Activated T-helper 2 cell treated with anti-CD3 and anti-CD28 coated beads, Interferon-gamma antibody, Interleukin-2, Interleukin-4, amounts not matched to agents 10 μg/mL and 5 μg/mL and 100 μg/mL, durations not matched to agents 14 hours and 24 hours and 36 hours (primary cell): ENCODE data around the gene ATG9A. TPM values are rescaled to one million over a fixed set of nuclear protein-coding genes. Genes with fewer than 3 reads are reported as not detected.

ENCODE experiments used
- DNase-seq: peaks from one replicate; pipeline ENCODE4 v3.0.0; 2021; ENCODE audit warnings: low spot score
- H3K27ac Mint-ChIP-seq: one replicate; pipeline ENCODE4 v1.8.0; 2021; ENCODE audit warnings: mixed read lengths
- H3K27me3 Mint-ChIP-seq: one replicate; pipeline ENCODE4 v1.8.0; 2021; ENCODE audit warnings: low read depth, mixed read lengths
- H3K36me3 Mint-ChIP-seq: one replicate; pipeline ENCODE4 v1.8.0; 2021; ENCODE audit warnings: low read depth, mixed read lengths
- H3K4me1 Mint-ChIP-seq: one replicate; pipeline ENCODE4 v1.8.0; 2021; ENCODE audit warnings: low read depth, mixed read lengths
- H3K4me3 Mint-ChIP-seq: one replicate; pipeline ENCODE4 v1.8.0; 2021; ENCODE audit warnings: low read depth, mild to moderate bottlenecking, moderate library complexity, mixed read lengths
- H3K9me3 Mint-ChIP-seq: one replicate; pipeline ENCODE4 v1.8.0; 2021; ENCODE audit warnings: mixed read lengths
- intact Hi-C: fragments of 100-400 bp; cut with micrococcal nuclease; formaldehyde crosslinking; loops from one replicate; pipeline ENCODE4 v1.15.1; 2023
- total RNA-seq: library from RNA; stranded (reverse); gene quantifications from 2 replicates; pipeline ENCODE4 v1.2.3, GENCODE V29; 2022

The ATG9A gene
- total RNA-seq, 1 donor from 2014 or later = 53.1 TPM

DNA sequence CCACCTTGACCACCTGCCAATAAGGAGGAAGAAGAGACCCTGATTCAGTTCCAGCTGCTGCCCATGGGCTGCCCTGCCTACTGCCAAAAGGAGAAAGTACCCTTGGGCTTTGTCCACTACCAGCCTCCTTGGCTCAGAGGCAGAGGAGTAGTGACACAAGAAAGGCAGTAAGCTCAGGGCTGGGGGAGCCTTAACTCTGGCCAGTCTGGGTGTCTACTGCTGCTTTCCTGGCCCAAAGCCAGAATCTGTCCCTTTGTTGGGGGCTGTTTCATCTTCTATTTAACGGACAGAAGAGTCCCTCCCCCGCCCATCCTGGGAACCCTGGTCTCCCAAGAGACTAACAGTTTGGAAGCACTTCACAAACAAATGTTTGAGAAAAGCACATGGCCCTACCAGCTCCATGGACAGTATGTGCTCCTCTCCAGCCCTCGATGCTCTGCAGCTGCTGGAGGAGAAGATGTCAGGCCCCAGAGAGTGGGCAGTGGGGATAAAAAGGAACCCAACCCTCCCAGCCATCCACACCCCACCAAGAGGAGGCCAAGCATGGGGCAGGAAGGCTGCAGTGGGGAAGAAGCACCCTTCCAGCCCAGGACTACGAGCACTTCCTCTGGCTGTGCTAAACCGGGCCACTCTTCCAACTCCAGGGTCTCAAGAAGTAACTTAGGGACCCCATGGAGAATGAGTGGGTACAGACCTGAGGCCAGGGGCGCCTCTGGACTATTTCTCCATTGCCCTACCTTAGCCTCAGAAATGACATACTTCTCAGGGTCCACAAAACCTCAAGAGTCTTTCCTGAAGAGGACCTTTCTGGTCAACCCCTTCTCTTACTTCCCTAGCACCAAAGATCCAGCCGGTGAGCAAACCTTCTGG is 1.2 kb downstream of the ATG9A start:
- H3K9me3 Mint-ChIP-seq = no peaks in the 10 kb centered on the region
- peak overlapping the region; percentile 60 for H3K27ac Mint-ChIP-seq
- H3K4me3 Mint-ChIP-seq = peak overlapping the region; percentile 83
- intact Hi-C loops = no loop called here
- peaks cover 31% of the 10 kb centered on the region for H3K4me1 Mint-ChIP-seq
- peaks cover 63% of the 10 kb centered on the region for H3K36me3 Mint-ChIP-seq
- H3K27me3 Mint-ChIP-seq = no peaks in the 10 kb centered on the region
- DNase-seq = no peak

DNA sequence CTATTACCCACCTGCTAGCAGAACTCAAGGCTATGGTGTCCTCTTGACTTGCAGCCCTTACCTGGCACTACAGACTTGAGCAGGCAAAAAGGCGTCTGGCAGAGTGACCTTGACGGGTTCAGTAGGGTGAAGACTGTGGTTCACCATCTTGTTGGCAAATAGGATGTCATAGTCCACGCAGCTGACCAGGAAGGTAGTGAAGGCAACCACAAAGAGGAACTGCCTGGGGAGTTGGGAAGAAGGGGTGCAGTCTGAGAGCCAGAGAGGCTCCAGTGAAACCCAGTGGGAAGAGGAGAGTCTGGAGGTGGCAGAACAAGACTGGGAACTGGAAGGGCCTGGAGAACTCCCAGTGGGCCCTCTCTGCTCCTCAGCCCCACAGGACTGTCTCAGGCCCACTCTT is 4.1 kb downstream of the ATG9A start:
- Mint-ChIP-seq H3K36me3 (peaks cover 63% of the 10 kb centered on the region), H3K4me3 (no peak overlapping the region), H3K9me3 (no peaks in the 10 kb centered on the region), H3K27me3 (no peaks in the 10 kb centered on the region), H3K27ac (no peak overlapping the region), H3K4me1 (peaks cover 16% of the 10 kb centered on the region)
- DNase-seq = no peak
- intact Hi-C loops = no loop called here

DNA sequence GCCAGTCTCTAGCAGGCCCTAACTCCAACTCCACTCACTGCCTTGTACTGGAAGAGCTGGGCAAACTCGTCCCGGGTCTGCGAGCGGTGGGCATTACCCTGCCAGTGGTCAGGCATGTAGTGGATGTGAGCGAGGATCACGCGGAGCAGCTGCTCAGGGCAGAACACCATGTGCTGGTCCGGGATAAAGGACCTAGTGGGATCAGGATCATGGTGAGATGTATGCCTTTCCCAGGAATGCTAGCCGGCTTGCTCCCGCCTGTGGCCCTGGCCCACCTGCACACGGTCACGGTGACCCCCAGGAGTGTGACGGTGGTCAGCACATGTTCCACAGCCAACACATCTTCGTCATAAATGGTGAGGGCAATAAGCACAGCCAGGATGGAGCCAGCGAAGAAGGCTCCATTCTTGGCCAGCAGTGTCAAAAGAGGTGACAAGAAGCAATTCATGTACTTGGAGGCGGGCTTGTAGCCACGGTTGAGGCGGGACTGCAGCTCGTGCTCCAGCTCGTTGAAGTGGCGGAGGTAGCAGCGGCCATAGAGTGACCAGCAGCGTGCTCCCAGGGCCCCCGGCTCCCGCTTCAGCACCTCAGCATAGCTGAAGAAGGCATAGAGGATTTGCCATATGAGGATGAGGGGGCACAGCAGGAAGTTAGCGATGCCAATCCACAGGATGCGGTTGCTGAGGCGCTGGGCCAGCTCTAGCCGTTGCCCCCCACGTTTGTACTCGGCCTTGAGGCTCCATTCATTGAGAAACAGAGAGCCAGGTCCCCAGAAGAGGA is 5.4 kb downstream of the ATG9A start:
- intact Hi-C loops = no loop called here

DNA sequence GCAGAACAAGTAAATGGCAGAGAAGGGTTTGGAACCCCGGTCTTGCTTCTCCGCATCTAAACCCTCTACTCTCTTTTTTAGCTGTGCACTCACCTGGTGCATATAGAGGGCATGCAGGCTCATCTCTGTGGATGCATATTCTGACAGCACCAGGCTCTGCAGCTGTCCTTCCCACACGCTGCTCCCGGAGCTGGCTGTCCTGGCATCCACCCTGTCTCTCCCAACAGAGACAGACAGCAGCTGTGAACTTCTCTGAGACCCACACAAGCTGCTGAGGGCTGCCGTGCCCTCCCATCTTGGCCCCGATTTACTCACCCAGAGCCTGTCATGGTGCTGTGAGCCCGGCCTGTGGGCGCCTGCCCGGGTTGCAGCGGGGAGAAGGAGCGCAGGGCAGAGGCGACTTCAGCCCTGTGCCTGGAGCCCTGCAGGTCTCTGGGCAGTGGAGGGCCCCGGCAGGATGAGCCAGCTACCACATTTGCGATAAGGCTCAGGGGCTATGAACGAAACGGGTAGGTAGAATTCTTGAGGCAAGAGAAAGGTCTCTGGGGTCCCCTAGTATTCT is 7.4 kb downstream of the ATG9A start:
- Mint-ChIP-seq H3K27ac (no peak overlapping the region), H3K9me3 (no peaks in the 10 kb centered on the region), H3K36me3 (peaks cover 65% of the 10 kb centered on the region), H3K4me1 (peaks cover 17% of the 10 kb centered on the region), H3K4me3 (no peak overlapping the region), H3K27me3 (no peaks in the 10 kb centered on the region)
- no peak for DNase-seq
- intact Hi-C loops = no loop called here

More for the DNA sequence above, 5.4 kb downstream of the ATG9A start:
- peaks cover 68% of the 10 kb centered on the region for H3K36me3 Mint-ChIP-seq
- H3K4me3 Mint-ChIP-seq = no peak overlapping the region
- DNase-seq = no peak
- H3K27me3 Mint-ChIP-seq = no peaks in the 10 kb centered on the region
- no peak overlapping the region for H3K27ac Mint-ChIP-seq
- peaks cover 18% of the 10 kb centered on the region for H3K4me1 Mint-ChIP-seq
- no peaks in the 10 kb centered on the region for H3K9me3 Mint-ChIP-seq

DNA sequence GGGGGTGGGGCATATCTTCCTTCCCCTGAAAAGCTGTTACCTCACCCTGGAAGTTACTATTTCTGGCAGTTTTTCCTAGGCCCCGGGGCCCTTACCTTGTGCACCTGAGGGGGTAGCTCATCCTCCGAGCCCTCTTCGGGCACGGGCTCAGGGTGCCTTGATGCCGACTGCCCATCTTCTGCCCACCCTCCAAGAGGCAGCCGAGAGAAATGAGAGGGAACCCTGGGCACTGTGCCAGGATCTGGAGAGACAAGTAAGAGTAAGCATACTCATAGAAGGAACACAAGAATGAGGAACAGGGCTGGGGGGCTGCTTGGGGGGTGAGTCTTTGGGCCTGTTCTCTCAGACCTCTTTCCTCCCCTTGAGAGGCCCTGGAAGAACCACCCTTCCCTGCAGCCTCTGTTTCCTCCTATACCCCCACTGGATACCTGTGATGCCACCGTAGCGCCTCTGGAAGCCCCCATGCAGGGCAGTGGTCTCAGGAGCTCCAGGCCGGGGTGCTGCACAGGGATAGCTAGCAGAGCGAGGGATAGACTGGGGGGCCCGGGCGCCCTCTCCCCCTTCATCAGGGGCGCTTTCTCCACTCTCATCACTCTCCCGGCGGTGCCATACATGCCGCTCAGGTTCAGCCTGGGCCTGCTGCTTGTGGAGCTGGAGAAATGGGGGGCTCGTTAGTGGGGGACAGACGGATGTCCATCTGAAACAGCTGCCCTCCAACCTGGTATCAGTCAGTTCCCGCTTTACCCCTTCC is 8.6 kb downstream of the ATG9A start:
- H3K36me3 Mint-ChIP-seq = peaks cover 68% of the 10 kb centered on the region
- DNase-seq = no peak
- H3K9me3 Mint-ChIP-seq = no peaks in the 10 kb centered on the region
- H3K4me3 Mint-ChIP-seq = no peak overlapping the region
- H3K27ac Mint-ChIP-seq = no peak overlapping the region
- H3K4me1 Mint-ChIP-seq = peaks cover 22% of the 10 kb centered on the region
- intact Hi-C loops = no loop called here
- H3K27me3 Mint-ChIP-seq = no peaks in the 10 kb centered on the region

DNA sequence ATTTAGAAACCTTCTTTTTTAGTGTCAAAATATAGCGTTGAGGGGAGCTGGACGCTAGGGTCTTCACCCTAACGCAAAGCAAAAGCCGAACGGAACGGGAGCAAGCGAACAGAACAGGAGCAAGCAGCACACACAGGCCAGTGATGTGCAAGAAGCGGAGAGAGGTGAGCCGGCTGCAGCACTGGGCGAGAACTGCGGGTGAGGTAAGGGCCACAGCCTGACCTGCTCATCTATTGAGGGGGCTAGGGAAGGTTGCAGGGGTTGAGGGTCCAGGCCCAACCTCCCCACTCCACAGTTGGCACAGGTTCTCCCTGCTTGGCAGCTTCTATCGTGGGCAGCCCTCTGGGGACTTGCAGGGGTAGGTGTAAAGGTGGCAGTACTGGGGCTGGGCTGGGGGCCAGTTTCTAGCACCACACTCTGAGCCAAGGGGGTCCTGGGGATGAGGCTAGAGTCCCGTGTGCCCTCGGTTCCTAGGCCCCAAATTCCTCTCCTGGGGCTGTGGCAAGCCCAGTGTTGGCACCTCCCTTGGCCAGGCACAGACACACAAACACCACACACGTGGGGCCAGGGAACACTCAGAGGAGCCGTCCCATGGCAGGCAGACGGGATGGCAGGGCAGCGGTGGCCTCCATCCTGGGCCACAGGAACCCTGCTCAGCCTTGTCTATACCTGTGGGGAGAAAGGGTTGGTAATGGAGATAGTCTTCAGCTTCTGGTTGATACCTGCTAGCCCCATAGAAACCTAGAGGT is 9.5 kb downstream of the ATG9A start:
- Mint-ChIP-seq H3K36me3 (peaks cover 68% of the 10 kb centered on the region), H3K4me1 (peaks cover 22% of the 10 kb centered on the region), H3K27ac (no peak overlapping the region), H3K4me3 (no peak overlapping the region), H3K9me3 (no peaks in the 10 kb centered on the region), H3K27me3 (no peaks in the 10 kb centered on the region)
- intact Hi-C loops = loop anchor here (1.0 to 2.0 kb wide), 4 partner anchors 9 to 59 kb away; partner anchors contain the start of genes ANKZF1, ATG9A, CNPPD1 and DNAJB2
- DNase-seq = no peak

DNA sequence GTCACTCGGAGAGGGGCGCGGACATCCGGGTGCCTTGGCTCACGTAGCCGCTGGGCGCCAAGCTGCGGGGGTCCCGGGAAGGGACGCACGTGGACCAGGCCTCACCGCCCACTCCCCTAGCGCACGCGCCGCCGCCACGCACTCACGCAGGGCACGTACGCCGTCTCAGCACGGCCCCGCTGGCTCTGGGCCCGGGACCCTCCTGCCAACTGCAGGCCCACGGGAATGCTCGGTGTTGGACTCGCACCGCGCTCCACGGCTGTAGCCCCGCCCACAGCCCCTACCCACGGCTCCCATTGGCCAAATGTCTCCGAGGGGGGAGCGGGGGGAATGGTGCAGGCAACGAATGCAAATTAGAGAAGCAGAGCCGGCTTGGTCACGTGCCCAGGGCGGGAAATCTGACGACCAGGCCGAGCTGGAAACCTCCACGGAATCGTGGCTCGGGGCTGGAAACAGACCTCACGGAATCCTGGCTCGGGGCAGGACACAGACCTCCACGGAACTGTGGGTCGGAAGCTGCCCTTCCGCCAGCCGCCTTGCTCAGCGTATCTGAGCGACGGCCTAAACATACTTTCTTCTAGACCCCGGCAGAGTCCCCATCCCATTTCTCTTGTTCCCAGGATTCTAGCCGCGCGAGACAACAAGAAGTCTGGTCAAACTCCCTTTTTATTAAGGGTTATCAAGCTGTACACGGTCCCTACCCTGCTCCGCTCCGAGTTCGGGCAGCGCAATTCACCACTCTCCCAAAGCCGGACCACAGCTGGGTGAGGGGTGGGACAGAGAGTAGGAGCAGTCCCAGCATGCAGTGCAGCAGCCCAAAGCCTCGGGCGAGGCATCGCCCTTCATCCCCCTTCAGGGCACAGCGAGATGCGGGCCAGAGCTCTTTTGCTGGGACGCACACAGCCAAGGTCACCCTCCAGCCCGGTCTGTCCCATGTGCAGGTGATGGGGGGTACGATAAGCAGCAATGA is 10.4 kb downstream of the ATG9A start, which contains the start of gene ABCB6:
TSS of gene ABCB6 (minus strand) at position 227 of the 970 bp plus-strand sequence. CDS start 285 bp downstream, outside the sequence.
- peak within 1 kb of the TSS; percentile 55 for H3K27ac Mint-ChIP-seq
- H3K4me1 Mint-ChIP-seq = peaks cover 22% of the 10 kb centered on the region
- H3K36me3 Mint-ChIP-seq = peaks cover 67% of the 10 kb centered on the region
- H3K27me3 Mint-ChIP-seq = no peaks in the 10 kb centered on the region
- H3K9me3 Mint-ChIP-seq = no peaks in the 10 kb centered on the region
- intact Hi-C loops = loop anchor here (1.0 to 2.0 kb wide), 4 partner anchors 10 to 60 kb away; partner anchors contain the start of genes ANKZF1, ATG9A, CNPPD1 and DNAJB2
- H3K4me3 Mint-ChIP-seq = peak within 1 kb of the TSS; percentile 82
- peak; percentile 81 for DNase-seq

DNA sequence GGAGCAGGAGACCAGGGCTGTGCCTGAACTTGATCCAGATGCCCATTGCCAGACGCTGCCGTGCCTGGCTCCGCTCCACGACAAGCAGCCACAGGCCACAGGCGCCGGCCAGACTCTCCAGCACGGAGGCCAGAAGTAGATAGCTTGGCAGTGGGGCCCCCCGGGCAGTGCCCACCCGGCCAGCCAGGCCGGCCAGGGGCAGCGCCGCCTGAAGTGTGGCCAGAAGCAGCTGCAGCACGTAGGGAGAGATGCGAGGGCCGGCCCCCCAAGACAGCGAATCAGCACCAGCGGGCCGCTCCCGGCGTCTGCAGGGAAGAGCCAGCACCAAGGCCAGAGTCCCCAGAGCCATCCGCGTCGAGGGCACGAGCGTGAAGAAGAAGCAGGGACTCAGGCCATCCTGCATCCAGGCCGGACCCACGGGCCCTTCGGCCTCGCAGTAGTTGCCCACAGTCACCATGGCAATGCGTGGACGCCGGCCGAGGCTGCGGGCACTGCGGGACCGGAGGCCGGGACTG is 11.2 kb downstream of the ATG9A start:
- Mint-ChIP-seq H3K4me3 (peak overlapping the region; percentile 82), H3K4me1 (peaks cover 22% of the 10 kb centered on the region), H3K27me3 (no peaks in the 10 kb centered on the region), H3K9me3 (no peaks in the 10 kb centered on the region), H3K27ac (peak overlapping the region; percentile 39), H3K36me3 (peaks cover 66% of the 10 kb centered on the region)
- DNase-seq = no peak
- intact Hi-C loops = loop anchor here (2.0 kb wide), 3 partner anchors 41 to 61 kb away; partner anchors contain the start of genes CNPPD1, DNAJB2 and NHEJ1

DNA sequence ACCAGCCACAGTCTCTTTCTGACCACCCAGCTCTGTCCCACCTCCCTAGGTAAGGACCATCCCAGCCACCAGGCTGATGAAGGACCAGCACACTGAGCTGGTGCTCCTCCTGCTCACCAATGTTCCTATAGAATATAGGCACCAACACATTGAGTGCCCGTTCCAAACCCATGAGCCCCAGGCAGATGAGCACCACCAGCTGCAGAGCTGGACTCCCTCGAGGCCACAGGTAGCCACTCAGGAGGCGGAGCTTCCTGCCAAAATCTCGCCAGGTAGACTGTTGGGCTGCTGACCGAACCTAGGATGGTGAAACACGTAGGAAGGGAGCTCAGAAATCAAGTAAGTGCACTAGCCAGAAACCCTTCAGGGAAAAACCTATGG is 12.9 kb downstream of the ATG9A start:
- Mint-ChIP-seq H3K27me3 (no peaks in the 10 kb centered on the region), H3K9me3 (no peaks in the 10 kb centered on the region), H3K4me3 (peak overlapping the region; percentile 37), H3K4me1 (peaks cover 22% of the 10 kb centered on the region), H3K36me3 (peaks cover 64% of the 10 kb centered on the region), H3K27ac (no peak overlapping the region)
- no peak for DNase-seq
- intact Hi-C loops = no loop called here

DNA sequence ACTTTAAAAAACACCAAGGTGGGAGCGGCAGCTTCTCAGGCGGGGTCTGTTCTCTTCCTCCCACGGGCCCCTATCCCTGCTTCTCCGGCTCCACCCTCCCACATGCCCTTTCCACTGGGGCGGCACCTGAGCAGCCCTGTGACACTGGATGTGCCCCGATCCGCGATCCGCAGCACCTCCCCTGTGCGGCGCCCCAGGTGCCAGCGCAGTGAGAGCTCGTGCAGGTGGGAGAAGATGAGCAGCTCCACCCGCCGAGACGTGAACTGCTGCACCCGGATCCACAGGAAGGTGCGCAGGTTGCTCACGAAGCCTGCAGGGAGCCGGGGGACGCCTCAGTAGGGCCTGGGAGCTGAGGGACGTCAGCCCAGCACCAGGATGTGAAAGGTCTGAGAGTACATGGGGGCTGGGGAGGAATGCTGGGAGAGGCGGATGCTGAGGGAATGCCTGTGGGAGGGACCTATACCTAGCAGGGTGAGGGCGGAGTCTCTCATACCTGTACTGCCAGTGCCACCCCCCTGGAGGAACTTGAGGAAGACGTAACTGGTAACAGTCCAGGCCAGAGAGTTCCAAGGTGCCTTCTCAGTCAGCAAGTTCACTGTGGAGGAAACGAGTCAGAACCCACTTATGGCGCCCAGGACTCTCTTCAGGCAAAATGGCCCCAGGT is 13.4 kb downstream of the ATG9A start:
- Mint-ChIP-seq H3K27ac (no peak overlapping the region), H3K4me1 (peaks cover 26% of the 10 kb centered on the region), H3K9me3 (no peaks in the 10 kb centered on the region), H3K4me3 (no peak overlapping the region), H3K36me3 (peaks cover 65% of the 10 kb centered on the region), H3K27me3 (no peaks in the 10 kb centered on the region)
- intact Hi-C loops = no loop called here
- no peak for DNase-seq
